Skeletal muscle tissue (tissue), 4 donors: ENCODE measurements around the gene HAUS6. TPM values are rescaled to one million over a fixed set of nuclear protein-coding genes. Genes with fewer than 3 reads are reported as not detected.
A peak's percentile ranks its signal among the peaks of the same experiment; 100 is the strongest.
"Not testable (repeated sequence)": the region's sequence is repeated elsewhere in the genome, so short reads cannot be mapped to it uniquely, and the experiment has no call there.

ENCODE experiments used
- H3K27ac ChIP-seq: one replicate; pipeline ENCODE4 v1.7.0; 2013; ENCODE audit warnings: mild to moderate bottlenecking, low read depth, low read length, inconsistent platforms
- H3K27me3 ChIP-seq, 3 donors: one replicate each; pipeline ENCODE4 v1.7.0; 2013; ENCODE audit warnings: low read length in 3 of 3; ENCODE audit not compliant: control insufficient read depth in 3 of 3, insufficient read depth in 3 of 3
- H3K36me3 ChIP-seq, 3 donors: one replicate each; pipeline ENCODE4 v1.7.0; 2013; ENCODE audit warnings: low read length in 3 of 3; ENCODE audit not compliant: control insufficient read depth in 3 of 3, insufficient read depth in 3 of 3
- H3K4me1 ChIP-seq, 3 donors: one replicate each; pipeline ENCODE4 v1.7.0; 2013; ENCODE audit warnings: low read length in 3 of 3, mild to moderate bottlenecking in 3 of 3; ENCODE audit not compliant: control insufficient read depth in 3 of 3, insufficient read depth in 3 of 3
- H3K4me3 ChIP-seq, 3 donors: one replicate each; pipeline ENCODE4 v1.7.0; 2013; ENCODE audit warnings: low read length in 3 of 3
- H3K9ac ChIP-seq, 3 donors: one replicate each; pipeline ENCODE4 v1.7.0; 2013; ENCODE audit warnings: low read length in 3 of 3, mild to moderate bottlenecking in 3 of 3, moderate library complexity in 2 of 3, low read depth in 1 of 3
- H3K9me3 ChIP-seq, 3 donors: one replicate each; pipeline ENCODE4 v1.7.0; 2013; ENCODE audit warnings: low read length in 3 of 3; ENCODE audit not compliant: control insufficient read depth in 3 of 3
- total RNA-seq: library from RNA; depleted of rRNA; stranded (reverse); fragments of >200 nt; gene quantifications from one replicate; pipeline ENCODE4 v1.2.3, GENCODE V29; 2014
- donor health status: Osteomylitis.

Gene HAUS6
- total RNA-seq, 1 donor from 2014 or later, result 10.4 TPM

DNA sequence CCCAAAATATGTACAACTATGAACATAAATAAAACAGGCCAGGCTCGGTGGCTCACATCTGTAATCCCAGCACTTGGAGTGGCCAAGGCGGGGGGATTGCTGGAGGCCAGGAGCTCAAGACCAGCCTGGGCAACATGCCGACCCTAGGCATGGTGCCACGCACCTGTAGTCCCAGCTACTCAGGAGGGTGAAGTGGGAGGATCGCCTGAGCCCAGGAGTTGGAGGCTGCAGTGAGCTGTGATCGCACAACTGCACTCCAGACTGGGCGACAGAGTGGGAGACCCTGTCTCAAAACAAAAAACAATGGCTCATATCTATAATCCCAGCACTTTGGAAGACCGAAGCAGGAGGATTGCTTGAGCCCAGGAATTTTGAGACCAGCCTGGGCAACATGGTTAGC is 1.5 kb downstream of the HAUS6 start:
- Histone ChIP-seq H3K27me3 (no peaks in the 10 kb centered on the region), H3K4me3 (peak overlapping the region in 1 of 3 donors; percentile 6), H3K4me1 (peaks cover 8 to 14% (median 9%) of the 10 kb centered on the region in 3 donors), H3K36me3 (peaks cover 0 to 2% (median 0%) of the 10 kb centered on the region in 3 donors), H3K27ac (no peak overlapping the region), H3K9me3 (no peaks in the 10 kb centered on the region), H3K9ac (peak overlapping the region in 1 of 3 donors; percentile 33)

DNA sequence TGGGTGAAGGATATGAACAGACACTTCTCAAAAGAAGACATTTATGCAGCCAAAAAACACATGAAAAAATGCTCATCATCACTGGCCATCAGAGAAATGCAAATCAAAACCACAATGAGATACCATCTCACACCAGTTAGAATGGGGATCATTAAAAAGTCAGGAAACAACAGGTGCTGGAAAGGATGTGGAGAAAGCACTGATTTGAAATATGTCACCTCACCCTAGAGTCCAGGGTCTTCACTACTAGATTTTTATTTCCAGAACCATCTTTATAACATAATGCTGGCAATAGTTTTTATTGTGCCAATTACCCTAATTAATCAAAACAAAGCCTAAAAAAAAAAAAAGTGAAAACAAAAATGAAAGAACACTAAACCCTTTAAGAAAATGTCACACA is 5.3 kb downstream of the HAUS6 start:
- not testable (repeated sequence) for H3K9me3 ChIP-seq, H3K27me3 ChIP-seq, H3K27ac ChIP-seq, H3K4me3 ChIP-seq, H3K9ac ChIP-seq
- Histone ChIP-seq H3K36me3 (peaks cover 8 to 11% (median 10%) of the 10 kb centered on the region in 3 donors), H3K4me1 (peaks cover 8 to 11% (median 9%) of the 10 kb centered on the region in 3 donors)

DNA sequence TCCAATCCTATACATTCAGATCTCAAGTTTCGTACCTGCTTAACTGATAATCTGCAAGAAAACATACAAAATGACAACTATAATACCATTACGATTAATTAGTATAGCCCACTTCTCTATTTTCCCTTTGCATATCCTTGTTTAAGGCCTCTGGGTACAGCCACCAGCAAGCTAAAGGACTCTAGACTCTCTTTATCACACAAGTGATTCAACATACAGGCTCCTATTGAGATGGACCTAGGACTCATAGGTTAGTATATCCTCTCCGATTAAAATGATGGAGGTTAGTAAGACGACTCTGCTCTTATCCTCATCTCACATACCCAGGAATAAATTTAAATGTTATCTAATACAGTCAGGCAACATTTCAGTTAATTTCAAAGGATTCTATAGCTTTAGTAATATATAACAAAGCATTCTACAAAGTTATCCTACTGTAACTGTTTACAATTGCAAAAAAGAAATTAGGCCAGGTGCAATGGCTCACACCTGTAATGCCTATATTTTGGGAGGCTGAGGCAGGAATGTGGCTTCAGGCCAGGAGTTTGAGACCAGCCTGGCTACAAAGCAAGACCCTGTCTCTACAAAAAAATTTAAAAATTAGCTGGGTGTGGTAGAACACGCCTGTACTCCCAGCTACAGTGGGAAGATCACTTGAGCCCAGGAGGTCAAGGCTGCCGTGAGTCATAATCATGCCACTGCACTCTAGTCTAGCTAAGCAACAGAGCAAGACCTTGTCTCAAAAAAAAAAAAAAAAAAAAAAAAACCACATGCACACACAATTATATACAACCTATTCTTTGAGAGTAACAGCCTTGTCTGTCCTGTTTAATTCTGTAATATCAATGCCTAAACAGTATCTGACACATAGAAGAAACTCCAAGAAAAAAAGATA is 15.4 kb downstream of the HAUS6 start:
- Histone ChIP-seq H3K4me3 (no peak overlapping the region), H3K27me3 (no peaks in the 10 kb centered on the region), H3K36me3 (peaks cover 12 to 31% (median 30%) of the 10 kb centered on the region in 3 donors), H3K27ac (no peak overlapping the region), H3K9me3 (no peaks in the 10 kb centered on the region), H3K4me1 (no peaks in the 10 kb centered on the region), H3K9ac (no peak overlapping the region)

DNA sequence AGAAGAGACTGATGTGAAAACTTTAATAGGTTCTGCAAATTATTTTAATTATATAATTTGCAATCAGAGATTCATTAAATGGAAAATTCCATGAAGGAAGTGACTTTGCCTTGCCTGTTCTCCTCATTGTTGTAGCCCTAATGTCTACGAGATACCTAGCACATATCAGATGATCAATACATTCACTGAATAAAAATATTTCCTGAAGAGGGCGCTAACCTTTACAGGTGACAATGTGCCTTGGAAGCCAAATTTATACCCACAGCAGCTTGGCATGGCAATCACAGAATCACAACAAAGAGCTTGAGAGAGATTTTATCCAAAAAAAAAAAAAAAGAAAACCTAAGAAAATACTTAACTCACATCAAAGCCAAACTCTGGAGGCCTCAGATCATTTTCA is 17.4 kb downstream of the HAUS6 start:
- no peaks in the 10 kb centered on the region for H3K4me1 ChIP-seq
- no peaks in the 10 kb centered on the region for H3K9me3 ChIP-seq
- H3K4me3 ChIP-seq, result no peak overlapping the region
- no peak overlapping the region for H3K27ac ChIP-seq
- no peak overlapping the region for H3K9ac ChIP-seq
- H3K36me3 ChIP-seq, result peaks cover 2 to 25% (median 13%) of the 10 kb centered on the region in 3 donors
- no peaks in the 10 kb centered on the region for H3K27me3 ChIP-seq

DNA sequence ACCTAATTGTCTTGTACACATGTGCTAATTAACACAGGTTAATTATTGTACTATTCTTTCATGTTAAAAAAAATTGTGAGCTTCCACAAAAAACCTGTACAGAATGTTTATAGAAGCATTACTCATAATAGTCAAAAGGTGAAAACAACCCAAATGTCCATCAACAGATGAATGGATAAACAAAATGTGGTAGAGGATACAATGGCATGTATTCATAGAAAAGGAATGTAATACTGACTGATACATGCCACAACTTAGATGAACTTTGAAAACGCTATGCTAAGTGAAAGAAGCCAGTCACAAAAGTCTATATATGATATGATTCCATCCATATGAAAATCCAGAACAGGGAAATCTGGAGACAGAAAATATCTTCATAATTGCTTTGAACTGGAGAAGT is 27.9 kb downstream of the HAUS6 start:
- Histone ChIP-seq H3K9ac (no peak overlapping the region), H3K4me1 (no peaks in the 10 kb centered on the region), H3K27me3 (no peaks in the 10 kb centered on the region), H3K27ac (no peak overlapping the region), H3K36me3 (peaks cover 18 to 33% (median 28%) of the 10 kb centered on the region in 3 donors), H3K4me3 (no peak overlapping the region), H3K9me3 (no peaks in the 10 kb centered on the region)

DNA sequence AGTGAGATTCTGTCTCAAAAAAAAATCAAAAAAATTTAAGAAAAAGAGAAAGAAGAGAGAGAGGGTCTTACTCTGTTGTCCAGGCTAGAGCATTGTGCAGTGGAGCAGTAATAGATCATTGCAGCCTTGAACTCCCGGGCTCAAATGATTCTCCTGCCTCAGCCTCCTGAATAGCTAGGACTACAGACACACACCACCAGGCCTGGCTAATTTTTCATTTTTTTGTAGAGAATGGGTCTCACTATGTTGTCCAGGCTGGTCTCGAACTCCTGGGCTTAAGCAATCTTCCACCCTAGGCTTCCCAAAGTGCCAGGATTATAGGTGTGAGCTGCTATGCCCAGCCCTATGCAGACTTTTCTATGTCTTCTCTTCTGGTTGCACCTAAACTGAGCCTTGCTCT is 28.5 kb downstream of the HAUS6 start:
- H3K36me3 ChIP-seq, result peaks cover 20 to 36% (median 26%) of the 10 kb centered on the region in 3 donors

DNA sequence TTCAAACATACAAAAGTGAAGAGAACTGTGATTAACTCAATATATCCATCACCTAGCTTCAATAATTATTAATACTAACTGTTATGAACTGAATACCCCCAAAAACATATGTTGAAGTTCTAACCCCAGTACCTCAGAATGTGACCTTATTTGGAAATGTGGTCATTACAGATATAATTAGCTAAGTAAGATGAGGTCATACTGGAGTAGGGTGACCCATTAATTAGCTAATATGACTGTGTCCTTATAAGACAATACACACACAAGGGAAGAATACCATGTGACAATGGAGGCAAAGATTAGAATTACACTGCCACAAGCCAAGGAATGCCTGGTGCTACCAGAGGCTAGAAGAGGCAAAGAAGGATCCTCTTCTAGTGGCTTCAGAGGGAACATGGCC is 45.7 kb downstream of the HAUS6 start:
- Histone ChIP-seq H3K4me1 (peaks cover 0 to 3% (median under 1%) of the 10 kb centered on the region in 3 donors), H3K9me3 (no peaks in the 10 kb centered on the region), H3K27me3 (no peaks in the 10 kb centered on the region), H3K9ac (no peak overlapping the region), H3K4me3 (no peak overlapping the region), H3K27ac (no peak overlapping the region), H3K36me3 (peaks cover 0 to 29% (median 27%) of the 10 kb centered on the region in 3 donors)

More for the DNA sequence above, 28.5 kb downstream of the HAUS6 start:
- Histone ChIP-seq H3K27me3 (no peaks in the 10 kb centered on the region), H3K9me3 (no peaks in the 10 kb centered on the region), H3K27ac (no peak overlapping the region), H3K4me3 (no peak overlapping the region), H3K4me1 (no peaks in the 10 kb centered on the region), H3K9ac (no peak overlapping the region)

DNA sequence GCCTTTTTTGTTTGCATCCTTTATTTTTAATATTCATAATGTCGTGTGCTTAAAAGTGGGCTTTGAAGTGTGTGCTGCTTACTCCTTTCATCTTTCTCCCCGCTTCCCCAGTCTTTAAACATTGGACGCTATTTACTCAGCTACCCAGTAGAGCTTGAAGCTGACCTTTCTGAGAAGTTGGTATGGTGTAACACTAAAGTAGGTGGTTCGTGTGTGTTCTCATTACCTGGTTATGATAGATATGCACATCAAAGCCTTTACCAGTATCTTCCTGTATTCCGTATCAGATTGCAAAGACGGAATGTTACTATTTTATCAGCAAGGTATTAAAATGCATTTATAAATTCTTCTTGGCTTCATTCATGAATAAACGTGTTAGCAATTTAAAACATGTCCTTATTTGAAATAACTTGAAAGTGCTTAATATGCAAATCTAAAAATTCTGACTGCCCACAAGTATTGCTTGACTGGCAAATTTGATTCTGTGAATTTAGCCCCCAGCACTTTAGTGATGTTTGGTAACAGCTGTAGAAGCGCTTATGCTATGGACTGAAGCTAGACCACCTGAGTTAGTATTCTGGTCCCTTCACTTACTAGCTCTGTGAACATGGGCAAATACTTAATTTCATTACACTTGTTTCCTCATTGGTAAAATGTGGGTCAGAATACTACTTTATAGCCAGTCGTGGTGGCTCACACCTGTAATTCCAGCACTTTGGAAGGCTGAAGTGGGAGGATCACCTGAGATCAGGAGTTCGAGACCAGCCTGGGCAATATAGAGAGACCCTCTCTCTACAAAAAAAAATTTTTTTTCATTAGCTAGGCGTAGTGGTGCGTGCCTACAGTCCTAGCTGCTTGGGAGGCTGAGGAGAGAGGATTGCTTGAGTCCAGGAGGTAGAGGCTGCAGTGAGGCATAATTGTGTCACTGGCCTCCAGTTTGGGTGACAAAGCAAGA is 51.8 kb downstream of the HAUS6 start:
- Histone ChIP-seq H3K36me3 (peaks cover 0 to 7% (median 3%) of the 10 kb centered on the region in 3 donors), H3K9me3 (no peaks in the 10 kb centered on the region), H3K4me3 (peak overlapping the region; percentile 86 to 97 (median 96)), H3K27ac (peak overlapping the region; percentile 94), H3K27me3 (no peaks in the 10 kb centered on the region), H3K4me1 (peaks cover 21 to 31% (median 23%) of the 10 kb centered on the region in 3 donors), H3K9ac (peak overlapping the region; percentile 93 to 96 (median 94))

DNA sequence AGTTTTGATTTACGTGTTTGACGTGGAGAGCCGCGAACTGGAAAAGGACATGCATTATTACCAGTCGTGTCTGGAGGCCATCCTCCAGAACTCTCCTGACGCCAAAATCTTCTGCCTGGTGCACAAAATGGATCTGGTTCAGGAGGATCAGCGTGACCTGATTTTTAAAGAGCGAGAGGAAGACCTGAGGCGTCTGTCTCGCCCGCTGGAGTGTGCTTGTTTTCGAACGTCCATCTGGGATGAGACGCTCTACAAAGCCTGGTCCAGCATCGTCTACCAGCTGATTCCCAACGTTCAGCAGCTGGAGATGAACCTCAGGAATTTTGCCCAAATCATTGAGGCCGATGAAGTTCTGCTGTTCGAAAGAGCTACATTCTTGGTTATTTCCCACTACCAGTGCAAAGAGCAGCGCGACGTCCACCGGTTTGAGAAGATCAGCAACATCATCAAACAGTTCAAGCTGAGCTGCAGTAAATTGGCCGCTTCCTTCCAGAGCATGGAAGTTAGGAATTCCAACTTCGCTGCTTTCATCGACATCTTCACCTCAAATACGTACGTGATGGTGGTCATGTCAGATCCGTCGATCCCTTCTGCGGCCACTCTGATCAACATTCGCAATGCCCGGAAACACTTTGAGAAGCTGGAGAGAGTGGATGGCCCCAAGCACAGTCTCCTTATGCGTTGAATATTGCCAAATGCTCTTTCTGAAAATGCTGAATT is 52.6 kb downstream of the HAUS6 start:
- no peaks in the 10 kb centered on the region for H3K9me3 ChIP-seq
- peaks cover 0 to 7% (median 3%) of the 10 kb centered on the region in 3 donors for H3K36me3 ChIP-seq
- H3K9ac ChIP-seq, result peak overlapping the region; percentile 93 to 96 (median 94)
- peak overlapping the region; percentile 86 to 97 (median 96) for H3K4me3 ChIP-seq
- H3K27ac ChIP-seq, result peak overlapping the region; percentile 94
- peaks cover 21 to 31% (median 23%) of the 10 kb centered on the region in 3 donors for H3K4me1 ChIP-seq
- no peaks in the 10 kb centered on the region for H3K27me3 ChIP-seq
